ENCODE measurements around the gene RPS6KL1. TPM values are rescaled to one million over a fixed set of nuclear protein-coding genes. Genes with fewer than 3 reads are reported as not detected.

Gene RPS6KL1
- total RNA-seq, 1 experiment from 2014 or later, result 18.8 TPM

DNA sequence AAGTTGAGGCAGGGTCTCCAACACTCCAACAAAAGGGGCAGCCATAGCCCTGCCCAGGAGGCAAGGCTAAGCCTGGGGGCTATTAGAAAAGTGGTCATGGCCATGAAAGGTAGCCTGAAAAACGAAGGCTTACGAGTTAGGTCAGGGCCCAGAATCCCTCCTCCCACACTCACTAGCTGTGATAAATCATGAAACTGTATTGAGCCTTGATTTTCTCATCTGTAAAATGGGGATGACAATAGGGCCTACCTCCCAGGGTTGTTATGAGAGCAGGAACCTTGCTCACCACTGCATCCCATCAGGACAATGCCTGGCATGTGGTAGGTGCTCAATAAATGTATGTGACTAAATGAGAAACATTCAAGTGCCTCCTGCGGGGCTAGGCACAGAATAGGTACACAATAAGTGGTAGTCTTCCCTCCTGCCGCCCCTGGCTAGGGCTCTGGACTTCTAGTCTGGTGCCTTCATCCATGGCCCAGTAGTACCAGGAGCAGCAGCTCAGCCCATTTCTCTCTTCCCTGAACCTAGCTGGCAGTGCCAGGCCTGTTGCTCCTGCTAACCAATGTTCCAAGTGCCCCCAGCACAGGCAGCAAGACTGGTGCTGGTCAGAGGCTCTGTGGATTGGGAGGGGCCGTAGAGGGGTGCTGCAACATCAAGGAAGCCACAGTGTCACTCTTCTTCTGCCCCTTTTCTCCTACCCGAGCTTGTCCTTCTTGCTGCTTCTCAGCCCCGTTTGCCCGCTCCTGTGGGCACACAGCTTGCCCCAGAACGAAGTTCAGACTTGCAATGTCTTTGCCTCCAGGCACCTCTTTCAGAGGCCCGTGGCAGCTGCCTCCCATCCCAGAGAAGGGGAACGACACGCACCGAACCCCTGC, 24.5 kb upstream of the RPS6KL1 start:
- TF ChIP-seq, protein P1, sequence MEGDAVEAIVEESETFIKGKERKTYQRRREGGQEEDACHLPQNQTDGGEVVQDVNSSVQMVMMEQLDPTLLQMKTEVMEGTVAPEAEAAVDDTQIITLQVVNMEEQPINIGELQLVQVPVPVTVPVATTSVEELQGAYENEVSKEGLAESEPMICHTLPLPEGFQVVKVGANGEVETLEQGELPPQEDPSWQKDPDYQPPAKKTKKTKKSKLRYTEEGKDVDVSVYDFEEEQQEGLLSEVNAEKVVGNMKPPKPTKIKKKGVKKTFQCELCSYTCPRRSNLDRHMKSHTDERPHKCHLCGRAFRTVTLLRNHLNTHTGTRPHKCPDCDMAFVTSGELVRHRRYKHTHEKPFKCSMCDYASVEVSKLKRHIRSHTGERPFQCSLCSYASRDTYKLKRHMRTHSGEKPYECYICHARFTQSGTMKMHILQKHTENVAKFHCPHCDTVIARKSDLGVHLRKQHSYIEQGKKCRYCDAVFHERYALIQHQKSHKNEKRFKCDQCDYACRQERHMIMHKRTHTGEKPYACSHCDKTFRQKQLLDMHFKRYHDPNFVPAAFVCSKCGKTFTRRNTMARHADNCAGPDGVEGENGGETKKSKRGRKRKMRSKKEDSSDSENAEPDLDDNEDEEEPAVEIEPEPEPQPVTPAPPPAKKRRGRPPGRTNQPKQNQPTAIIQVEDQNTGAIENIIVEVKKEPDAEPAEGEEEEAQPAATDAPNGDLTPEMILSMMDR (conservative IDR thresholded peaks at IDR 0.05), result no peak

More for the DNA sequence above, 24.5 kb upstream of the RPS6KL1 start:
- no peak overlapping the region for H2BK20ac ChIP-seq (ENCODE audit: low read depth, low read length, poor library complexity, severe bottlenecking)
- no peak overlapping the region for H3K56ac ChIP-seq (ENCODE audit: insufficient read length, low read depth, low read length)
- H3K4me1 ChIP-seq (ENCODE audit: insufficient read depth, low read length), result no peaks in the 10 kb centered on the region
- H3K36me3 Mint-ChIP-seq (ENCODE audit: insufficient read depth in 1 of 3, low read depth in 3 of 3), result no peaks in the 10 kb centered on the region
- no peaks in the 10 kb centered on the region for H3K79me1 ChIP-seq (ENCODE audit: insufficient read depth, low read depth, low read length, poor library complexity, severe bottlenecking)
- no peak overlapping the region for H2AK5ac ChIP-seq (ENCODE audit: insufficient read length, low read length)
- no peaks in the 10 kb centered on the region for H3K23me2 ChIP-seq (ENCODE audit: insufficient read length, low read depth, low read length, poor library complexity, severe bottlenecking)
- no peak overlapping the region for H4K8ac ChIP-seq (replicated peaks; ENCODE audit: insufficient read length, low read depth, low read length)
- H3K27ac Mint-ChIP-seq, result peak overlapping the region in 1 of 3 experiments; percentile 64; a peak in 1 of 7 replicates
- no peak overlapping the region for H3K4me3 Mint-ChIP-seq
- no peaks in the 10 kb centered on the region for H3K9me3 ChIP-seq (ENCODE audit: control insufficient read depth, low read depth, low read length)
- H3K14ac ChIP-seq (ENCODE audit: insufficient read depth, low read length), result no peak overlapping the region
- no CpG with 5 or more reads among the region's 13 CpGs for WGBS (ENCODE audit: extremely low coverage, insufficient read length, low lambda C conversion rate)
- H3K27me3 ChIP-seq (ENCODE audit: insufficient read depth, low read length), result no peaks in the 10 kb centered on the region
- H3K27ac ChIP-seq (ENCODE audit: insufficient read length, low read depth, low read length), result no peak overlapping the region
- H2AFZ ChIP-seq (ENCODE audit: low read length), result no peak overlapping the region
- no peak overlapping the region for H4K5ac ChIP-seq (ENCODE audit: insufficient read length, low read depth, low read length)
- H3K23ac ChIP-seq (ENCODE audit: insufficient read length, low read depth, low read length), result no peak overlapping the region
- no peak overlapping the region for H2BK15ac ChIP-seq (ENCODE audit: low read depth, low read length)
- no peak overlapping the region for H3T11ph ChIP-seq (ENCODE audit: low read length)
- no peak overlapping the region for H3K4ac ChIP-seq (ENCODE audit: low read depth, low read length)
- no peak overlapping the region for H3K9ac ChIP-seq (ENCODE audit: extremely low read depth, insufficient read length, low read length)
- H3K79me2 ChIP-seq (ENCODE audit: insufficient read depth, low read length), result no peaks in the 10 kb centered on the region
- H4K91ac ChIP-seq (ENCODE audit: insufficient read length, low read depth, low read length), result no peak overlapping the region
- H2BK120ac ChIP-seq (ENCODE audit: low read depth, low read length, poor library complexity, severe bottlenecking), result no peak overlapping the region
- no peak for DNase-seq
- H4K20me1 ChIP-seq (ENCODE audit: control insufficient read depth, insufficient read depth, insufficient read length), result peaks cover 5% of the 10 kb centered on the region
- no peak overlapping the region for H2BK12ac ChIP-seq (ENCODE audit: insufficient read length, low read depth, low read length)
- no peak overlapping the region for H2BK5ac ChIP-seq (ENCODE audit: insufficient read length, low read length)
- H3K9me3 Mint-ChIP-seq, result no peaks in the 10 kb centered on the region
- H3K4me2 ChIP-seq (ENCODE audit: insufficient read depth, insufficient read length, low read length), result no peak overlapping the region
- no peaks in the 10 kb centered on the region for H3K27me3 Mint-ChIP-seq (ENCODE audit: low read depth)
- H3K18ac ChIP-seq (ENCODE audit: insufficient read length, low read depth, low read length), result no peak overlapping the region
- H3K4me1 Mint-ChIP-seq, result peaks cover 3 to 9% of the 10 kb centered on the region in 2 experiments
